ENCODE measurements around the gene GARIN3. TPM values are rescaled to one million over a fixed set of nuclear protein-coding genes. Genes with fewer than 3 reads are reported as not detected.

GARIN3 gene
- total RNA-seq, 1 experiment from 2014 or later = not detected

- no peak for DNase-seq
- TF ChIP-seq, protein P1, sequence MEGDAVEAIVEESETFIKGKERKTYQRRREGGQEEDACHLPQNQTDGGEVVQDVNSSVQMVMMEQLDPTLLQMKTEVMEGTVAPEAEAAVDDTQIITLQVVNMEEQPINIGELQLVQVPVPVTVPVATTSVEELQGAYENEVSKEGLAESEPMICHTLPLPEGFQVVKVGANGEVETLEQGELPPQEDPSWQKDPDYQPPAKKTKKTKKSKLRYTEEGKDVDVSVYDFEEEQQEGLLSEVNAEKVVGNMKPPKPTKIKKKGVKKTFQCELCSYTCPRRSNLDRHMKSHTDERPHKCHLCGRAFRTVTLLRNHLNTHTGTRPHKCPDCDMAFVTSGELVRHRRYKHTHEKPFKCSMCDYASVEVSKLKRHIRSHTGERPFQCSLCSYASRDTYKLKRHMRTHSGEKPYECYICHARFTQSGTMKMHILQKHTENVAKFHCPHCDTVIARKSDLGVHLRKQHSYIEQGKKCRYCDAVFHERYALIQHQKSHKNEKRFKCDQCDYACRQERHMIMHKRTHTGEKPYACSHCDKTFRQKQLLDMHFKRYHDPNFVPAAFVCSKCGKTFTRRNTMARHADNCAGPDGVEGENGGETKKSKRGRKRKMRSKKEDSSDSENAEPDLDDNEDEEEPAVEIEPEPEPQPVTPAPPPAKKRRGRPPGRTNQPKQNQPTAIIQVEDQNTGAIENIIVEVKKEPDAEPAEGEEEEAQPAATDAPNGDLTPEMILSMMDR (conservative IDR thresholded peaks at IDR 0.05) = no peak
- TF ChIP-seq EZH2 (IDR thresholded peaks at IDR 0.05; ENCODE audit: low read depth) = no peak
- ChIA-PET POLR2A (ENCODE audit: unreplicated experiment) (no interaction called here), CTCF (no interaction called here)
- Histone ChIP-seq H3K36me3 (ENCODE audit: low read depth) (no peaks in the 10 kb centered on the region), H3K4me2 (no peak overlapping the region), H3K27ac (no peak overlapping the region), H3K4me3 (no peak overlapping the region), H3K9me3 (ENCODE audit: insufficient read depth, low read depth) (no peaks in the 10 kb centered on the region), H2AFZ (no peak overlapping the region), H4K20me1 (ENCODE audit: insufficient read depth) (no peaks in the 10 kb centered on the region), H3F3A (ENCODE audit: insufficient read depth, low read depth) (no peaks in the 10 kb centered on the region), H3K79me2 (ENCODE audit: low read depth) (no peaks in the 10 kb centered on the region), H3K27me3 (ENCODE audit: insufficient read depth, low read depth) (peaks cover 87% of the 10 kb centered on the region), H3K9me2 (ENCODE audit: insufficient read depth) (no peaks in the 10 kb centered on the region), H3K4me1 (replicated peaks; ENCODE audit: insufficient read depth) (no peaks in the 10 kb centered on the region)
- BruUV-seq (replicated peaks) = no TSS peak
- intact Hi-C loops (cut with micrococcal nuclease; ENCODE audit: unreplicated experiment) = no loop called here
Observed at GRCh38 chr5:157165668-157166067, 396 bp downstream of the GARIN3 start.

DNA sequence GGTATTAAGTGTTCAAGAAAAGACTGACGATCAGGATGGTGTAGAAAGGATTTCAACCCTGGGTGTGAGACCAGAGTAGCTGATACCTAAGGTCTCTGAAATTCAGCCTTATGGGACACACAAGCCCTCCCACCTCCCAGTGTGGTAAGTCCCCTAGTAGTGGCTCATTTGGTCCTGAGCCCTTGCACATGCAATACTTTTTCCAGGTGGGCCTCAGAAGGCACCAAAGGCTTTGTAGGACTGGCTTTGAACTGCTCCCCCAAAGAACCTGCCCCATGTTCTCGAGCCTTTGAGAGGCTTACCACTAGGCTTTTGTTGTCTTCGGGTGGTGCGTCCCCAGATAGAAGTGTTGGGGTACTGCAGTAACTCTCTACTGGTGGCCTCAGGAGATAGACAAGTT, 803 bp downstream of the GARIN3 start:
- CTCF ChIA-PET = no interaction called here

GRCh38 chr5:157164521-157164920, 1.5 kb downstream of the GARIN3 start:
- DNase-seq = no peak
- no peaks in the 10 kb centered on the region for H4K20me1 ChIP-seq (ENCODE audit: insufficient read depth)
- no peak overlapping the region for H3K4me3 ChIP-seq
- H3K79me2 ChIP-seq (ENCODE audit: low read depth) = no peaks in the 10 kb centered on the region
- BruUV-seq (replicated peaks) = no TSS peak
- no peaks in the 10 kb centered on the region for H3K36me3 ChIP-seq (ENCODE audit: low read depth)
- no peaks in the 10 kb centered on the region for H3K9me2 ChIP-seq (ENCODE audit: insufficient read depth)
- no peaks in the 10 kb centered on the region for H3F3A ChIP-seq (ENCODE audit: insufficient read depth, low read depth)
- peaks cover 94% of the 10 kb centered on the region for H3K27me3 ChIP-seq (ENCODE audit: insufficient read depth, low read depth)
- intact Hi-C loops (cut with micrococcal nuclease; ENCODE audit: unreplicated experiment) = no loop called here
- no peak for TF ChIP-seq EZH2 (IDR thresholded peaks at IDR 0.05; ENCODE audit: low read depth)
- TF ChIP-seq, protein P1 (conservative IDR thresholded peaks at IDR 0.05) = no peak
- ChIA-PET POLR2A (ENCODE audit: unreplicated experiment) (no interaction called here), CTCF (no interaction called here)
- no peak overlapping the region for H2AFZ ChIP-seq
- H3K4me2 ChIP-seq = no peak overlapping the region
- H3K4me1 ChIP-seq (replicated peaks; ENCODE audit: insufficient read depth) = no peaks in the 10 kb centered on the region
- H3K9me3 ChIP-seq (ENCODE audit: insufficient read depth, low read depth) = no peaks in the 10 kb centered on the region
- H3K27ac ChIP-seq = no peak overlapping the region

More for the DNA sequence above, 803 bp downstream of the GARIN3 start:
- intact Hi-C loops (cut with micrococcal nuclease; ENCODE audit: unreplicated experiment) = no loop called here
- no TSS peak for BruUV-seq (replicated peaks)
- TF ChIP-seq, protein P1 (conservative IDR thresholded peaks at IDR 0.05) = no peak
- H3K9me3 ChIP-seq (ENCODE audit: insufficient read depth, low read depth) = no peaks in the 10 kb centered on the region
- no peaks in the 10 kb centered on the region for H3K4me1 ChIP-seq (replicated peaks; ENCODE audit: insufficient read depth)
- peaks cover 87% of the 10 kb centered on the region for H3K27me3 ChIP-seq (ENCODE audit: insufficient read depth, low read depth)
- H3K79me2 ChIP-seq (ENCODE audit: low read depth) = no peaks in the 10 kb centered on the region
- no peak overlapping the region for H3K4me2 ChIP-seq
- H3K36me3 ChIP-seq (ENCODE audit: low read depth) = no peaks in the 10 kb centered on the region
- H4K20me1 ChIP-seq (ENCODE audit: insufficient read depth) = no peaks in the 10 kb centered on the region
- no peaks in the 10 kb centered on the region for H3F3A ChIP-seq (ENCODE audit: insufficient read depth, low read depth)
- POLR2A ChIA-PET (ENCODE audit: unreplicated experiment) = no interaction called here
- no peak for DNase-seq
- H3K4me3 ChIP-seq = no peak overlapping the region
- H3K27ac ChIP-seq = no peak overlapping the region
- no peaks in the 10 kb centered on the region for H3K9me2 ChIP-seq (ENCODE audit: insufficient read depth)
- no peak overlapping the region for H2AFZ ChIP-seq

Measured in PC-9 (cell line).